ENCODE data around the gene GMPR2. TPM values are rescaled to one million over a fixed set of nuclear protein-coding genes. Genes with fewer than 3 reads are reported as not detected.

The GMPR2 gene
- total and polyA plus RNA-seq, 11 donors: 23.9 to 55.9 (median 31.5) TPM

DNA sequence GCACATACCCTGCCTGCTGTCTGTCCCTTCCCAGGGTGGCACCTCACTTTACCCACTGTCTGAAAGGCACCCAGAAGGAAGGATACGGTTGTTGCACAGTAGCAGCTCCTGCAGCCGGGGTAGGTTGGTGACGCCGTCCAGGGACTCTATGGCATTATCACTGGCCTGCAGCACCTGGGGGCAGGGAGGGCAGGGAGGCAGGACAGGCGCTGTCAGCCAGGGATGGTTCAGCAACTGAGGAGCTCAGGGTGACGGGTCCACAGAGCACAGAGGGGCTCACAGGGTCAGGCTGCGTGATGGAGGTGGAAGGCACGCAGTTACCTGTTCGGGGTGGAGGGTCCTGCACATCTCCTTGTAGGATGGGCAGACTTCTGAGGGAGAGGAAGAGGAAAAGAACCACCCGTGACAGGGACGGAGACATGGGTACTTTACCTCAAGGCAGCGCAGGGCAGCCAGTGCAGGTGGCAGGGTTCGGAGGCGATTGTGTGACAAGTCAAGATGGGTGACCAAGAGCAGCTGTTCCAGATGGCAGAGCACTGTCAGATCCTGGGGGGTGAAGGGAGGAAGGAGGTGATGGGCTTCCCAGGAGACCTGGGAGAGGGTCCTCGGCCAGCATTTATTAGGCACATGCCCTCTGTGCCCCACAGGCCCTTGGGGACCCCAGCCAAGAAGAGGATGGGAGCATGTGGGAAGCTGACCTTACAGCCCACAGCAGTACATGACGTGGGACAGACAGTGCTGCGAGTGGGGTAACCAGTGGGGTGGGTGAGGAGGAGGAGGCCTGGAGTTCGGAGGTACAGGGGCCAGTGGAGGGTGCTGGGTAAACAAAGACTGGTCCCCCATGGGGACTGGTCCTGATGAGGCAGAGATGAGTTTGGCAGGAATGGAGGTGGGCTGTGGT is 33.9 kb downstream of the GMPR2 start:
- intact Hi-C loops (cut with DNase I): no loop called here
- 84 to 91% (median 88%) methylated on average over 18 of the region's 18 CpGs for WGBS, 4 donors
- H3K36me3 ChIP-seq: peaks cover 0 to 46% (median 30%) of the 10 kb centered on the region in 9 donors

DNA sequence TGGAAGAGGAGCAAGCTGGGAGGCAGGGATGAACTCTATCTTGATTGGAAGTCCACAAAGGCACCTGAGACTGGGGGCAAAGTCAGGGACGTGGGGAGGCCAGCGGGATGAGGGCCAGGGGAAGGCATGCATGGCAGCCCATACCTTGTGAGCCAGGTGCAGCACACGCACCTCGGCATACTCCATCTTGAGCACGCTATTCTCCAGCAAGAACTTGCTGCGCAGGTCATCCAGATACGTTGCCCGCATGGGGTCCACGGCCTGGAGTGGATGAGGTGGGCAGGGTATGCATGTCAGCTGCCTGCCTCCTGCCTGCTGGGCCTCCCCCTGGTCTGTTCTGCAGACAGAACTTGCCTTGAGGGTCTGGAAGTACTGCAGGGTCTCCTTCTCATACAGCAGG is 34.8 kb downstream of the GMPR2 start:
- intact Hi-C loops (cut with DNase I): no loop called here
- peaks cover 0 to 46% (median 30%) of the 10 kb centered on the region in 9 donors for H3K36me3 ChIP-seq

More for the DNA sequence above, 33.9 kb downstream of the GMPR2 start:
- TF ChIP-seq, protein P1, sequence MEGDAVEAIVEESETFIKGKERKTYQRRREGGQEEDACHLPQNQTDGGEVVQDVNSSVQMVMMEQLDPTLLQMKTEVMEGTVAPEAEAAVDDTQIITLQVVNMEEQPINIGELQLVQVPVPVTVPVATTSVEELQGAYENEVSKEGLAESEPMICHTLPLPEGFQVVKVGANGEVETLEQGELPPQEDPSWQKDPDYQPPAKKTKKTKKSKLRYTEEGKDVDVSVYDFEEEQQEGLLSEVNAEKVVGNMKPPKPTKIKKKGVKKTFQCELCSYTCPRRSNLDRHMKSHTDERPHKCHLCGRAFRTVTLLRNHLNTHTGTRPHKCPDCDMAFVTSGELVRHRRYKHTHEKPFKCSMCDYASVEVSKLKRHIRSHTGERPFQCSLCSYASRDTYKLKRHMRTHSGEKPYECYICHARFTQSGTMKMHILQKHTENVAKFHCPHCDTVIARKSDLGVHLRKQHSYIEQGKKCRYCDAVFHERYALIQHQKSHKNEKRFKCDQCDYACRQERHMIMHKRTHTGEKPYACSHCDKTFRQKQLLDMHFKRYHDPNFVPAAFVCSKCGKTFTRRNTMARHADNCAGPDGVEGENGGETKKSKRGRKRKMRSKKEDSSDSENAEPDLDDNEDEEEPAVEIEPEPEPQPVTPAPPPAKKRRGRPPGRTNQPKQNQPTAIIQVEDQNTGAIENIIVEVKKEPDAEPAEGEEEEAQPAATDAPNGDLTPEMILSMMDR (IDR thresholded peaks at IDR 0.05): no peak
- TF ChIP-seq POLR2A (IDR thresholded peaks at IDR 0.05): no peak
- DNase-seq (no peak), ATAC-seq (no peak)
- H3K27me3 ChIP-seq: no peaks in the 10 kb centered on the region
- no peaks in the 10 kb centered on the region for H3K9me3 ChIP-seq
- peaks cover 0 to 7% (median 0%) of the 10 kb centered on the region in 12 donors for H3K4me1 ChIP-seq
- H3K4me3 ChIP-seq: no peak overlapping the region
- H3K27ac ChIP-seq: no peak overlapping the region

DNA sequence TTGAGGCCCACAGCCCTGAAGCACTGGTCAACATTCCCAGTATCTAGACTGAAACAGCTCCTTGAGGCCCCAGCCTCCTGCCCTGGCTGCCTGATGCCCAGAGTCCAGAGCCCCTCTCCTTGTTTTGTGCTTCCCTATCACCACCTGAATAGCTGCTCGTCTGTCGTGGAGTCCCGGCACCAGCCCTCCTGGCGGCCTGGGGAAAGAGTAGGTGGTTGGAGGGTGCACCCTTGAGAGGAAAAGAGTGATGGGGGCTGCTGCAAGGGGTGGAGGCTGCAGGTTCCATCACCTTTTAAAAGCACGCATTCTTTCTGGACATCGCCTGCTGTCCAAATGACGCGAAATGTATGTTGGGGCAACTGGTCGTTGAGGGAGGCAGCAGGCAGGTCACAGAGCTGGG is 35.5 kb downstream of the GMPR2 start:
- TF ChIP-seq, protein P1 (IDR thresholded peaks at IDR 0.05): no peak
- TF ChIP-seq POLR2A (IDR thresholded peaks at IDR 0.05): no peak
- peaks cover 0 to 24% (median 6%) of the 10 kb centered on the region in 12 donors for H3K4me1 ChIP-seq
- no peaks in the 10 kb centered on the region for H3K9me3 ChIP-seq
- no peak for DNase-seq
- 86 to 96% (median 89%) methylated on average over 9 of the region's 9 CpGs for WGBS, 4 donors
- no peaks in the 10 kb centered on the region for H3K27me3 ChIP-seq
- peaks cover 0 to 46% (median 30%) of the 10 kb centered on the region in 9 donors for H3K36me3 ChIP-seq
- intact Hi-C loops (cut with DNase I): no loop called here
- H3K27ac ChIP-seq: no peak overlapping the region
- ATAC-seq: no peak
- H3K4me3 ChIP-seq: no peak overlapping the region

More for the DNA sequence above, 34.8 kb downstream of the GMPR2 start:
- WGBS, 4 donors: 91 to 95% (median 94%) methylated on average over 5 to 9 of the region's 9 CpGs
- Histone ChIP-seq H3K27me3 (no peaks in the 10 kb centered on the region), H3K4me1 (peaks cover 0 to 17% (median 6%) of the 10 kb centered on the region in 12 donors), H3K9me3 (no peaks in the 10 kb centered on the region), H3K27ac (no peak overlapping the region), H3K4me3 (no peak overlapping the region)
- no peak for TF ChIP-seq POLR2A (IDR thresholded peaks at IDR 0.05)
- TF ChIP-seq, protein P1 (IDR thresholded peaks at IDR 0.05): no peak
- ATAC-seq (no peak), DNase-seq (no peak)

DNA sequence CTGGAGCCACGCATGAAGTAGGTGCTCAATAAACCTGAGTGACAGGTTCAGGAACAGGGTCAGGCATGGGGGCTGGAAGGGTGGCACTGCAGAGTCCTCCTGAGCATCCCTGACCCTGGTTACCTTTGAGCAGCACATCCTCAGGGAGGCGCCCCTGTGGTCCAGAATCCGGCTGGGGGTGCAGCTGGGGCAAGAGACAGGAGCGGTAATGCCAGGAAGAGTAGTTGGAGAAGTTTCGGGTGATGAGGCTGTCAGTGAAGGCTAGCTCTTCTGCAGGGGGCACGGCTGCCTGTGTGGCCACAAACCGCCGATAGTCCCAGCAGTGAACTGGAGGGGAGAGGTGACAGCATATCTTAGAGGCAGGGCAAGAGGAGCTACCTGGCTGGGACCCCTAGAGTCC is 36.6 kb downstream of the GMPR2 start:
- H3K36me3 ChIP-seq: peaks cover 0 to 46% (median 30%) of the 10 kb centered on the region in 9 donors
- ATAC-seq (no peak), DNase-seq (no peak)
- TF ChIP-seq POLR2A (IDR thresholded peaks at IDR 0.05): no peak
- TF ChIP-seq, protein P1 (IDR thresholded peaks at IDR 0.05): no peak
- H3K27me3 ChIP-seq: no peaks in the 10 kb centered on the region
- H3K4me1 ChIP-seq: peaks cover 0 to 35% (median 11%) of the 10 kb centered on the region in 12 donors
- no peak overlapping the region for H3K4me3 ChIP-seq
- WGBS, 4 donors: 90 to 97% (median 93%) methylated on average over 8 of the region's 8 CpGs
- no peak overlapping the region for H3K27ac ChIP-seq
- H3K9me3 ChIP-seq: no peaks in the 10 kb centered on the region
- intact Hi-C loops (cut with DNase I): no loop called here
